Ramos (cell line): ENCODE measurements around the gene PPP1R9B.

ENCODE experiments used
- in situ Hi-C: fragments of 300-500 bp; cut with MboI; formaldehyde crosslinking; loops from one replicate; pipeline ENCODE4 v1.14.3; 2022; ENCODE audit warnings: low sequenced_read_pairs; ENCODE audit not compliant: unreplicated experiment

The PPP1R9B gene

DNA sequence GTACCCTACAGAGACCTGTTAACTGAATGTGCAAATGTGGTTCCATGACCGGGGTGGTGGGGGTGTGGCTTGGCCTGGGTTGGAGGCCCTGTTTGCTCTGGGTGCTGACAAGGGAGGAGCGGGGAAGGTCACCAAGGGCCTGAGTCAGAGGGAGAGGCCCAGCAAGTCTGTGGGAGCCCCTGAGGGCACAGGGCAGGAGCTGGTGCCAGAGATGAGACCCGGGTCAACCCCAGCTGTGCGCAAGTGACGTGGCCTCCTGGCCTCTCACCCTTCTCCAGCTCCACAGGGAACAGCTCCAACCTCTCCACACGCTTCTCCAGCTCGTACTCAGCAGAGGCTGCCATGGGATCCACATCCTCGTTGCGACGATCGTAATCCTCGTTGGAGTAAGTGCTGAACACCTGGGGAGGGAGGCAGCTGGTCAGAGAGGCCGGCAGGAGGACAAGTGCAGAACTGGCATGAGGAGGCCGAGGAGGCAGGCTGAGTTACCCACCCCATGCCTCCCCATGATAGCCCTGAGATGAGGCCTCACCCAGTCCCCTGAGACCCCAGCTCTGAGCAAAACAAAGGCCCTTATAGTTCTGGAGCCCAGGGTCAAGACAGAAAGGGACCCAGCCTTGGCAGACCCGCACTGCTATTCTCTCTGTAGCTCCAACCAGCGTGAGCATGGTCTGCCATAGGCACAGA is 5.5 kb downstream of the PPP1R9B start:
- in situ Hi-C loops = no loop called here

- in situ Hi-C loops = no loop called here
Measured at GRCh38 chr17:50144355-50144754, 6.1 kb downstream of the PPP1R9B start.

DNA sequence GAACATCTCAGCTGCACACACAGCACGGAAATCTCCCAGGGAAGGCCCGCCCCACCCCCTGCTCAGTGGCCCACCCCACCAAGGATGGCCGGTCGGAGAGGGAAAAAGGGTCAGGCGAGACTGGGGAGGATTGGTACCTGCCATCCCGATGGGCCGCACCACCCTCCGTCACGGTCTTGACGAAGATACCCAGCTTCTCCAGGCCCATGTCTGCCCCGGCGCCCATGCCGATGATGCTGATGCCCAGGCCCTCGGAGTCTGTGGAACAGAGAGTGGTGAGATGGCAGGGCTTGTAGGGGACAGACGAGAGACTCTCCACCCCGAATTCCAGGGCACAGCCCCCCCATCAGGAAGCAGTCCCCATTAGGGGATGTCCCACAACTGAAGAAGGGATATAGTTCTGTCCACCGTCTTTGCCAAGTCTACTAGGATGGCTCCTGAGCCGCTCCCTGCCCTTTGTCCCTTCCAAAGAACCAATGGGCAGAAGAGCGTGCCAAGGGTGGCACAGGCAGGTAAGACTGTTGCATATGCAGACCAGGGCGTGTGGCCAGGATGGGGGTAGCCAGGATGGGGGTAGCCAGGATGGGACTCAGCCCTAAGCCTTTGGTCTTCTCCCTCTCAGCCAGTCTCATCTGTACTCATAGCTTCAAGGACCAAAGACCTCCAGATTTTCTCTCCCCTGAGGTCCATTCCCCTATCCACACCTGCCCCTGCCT is 6.9 kb downstream of the PPP1R9B start:
- in situ Hi-C loops = no loop called here

GRCh38 chr17:50141745-50142110 is 8.7 kb downstream of the PPP1R9B start:
- in situ Hi-C loops = no loop called here

DNA sequence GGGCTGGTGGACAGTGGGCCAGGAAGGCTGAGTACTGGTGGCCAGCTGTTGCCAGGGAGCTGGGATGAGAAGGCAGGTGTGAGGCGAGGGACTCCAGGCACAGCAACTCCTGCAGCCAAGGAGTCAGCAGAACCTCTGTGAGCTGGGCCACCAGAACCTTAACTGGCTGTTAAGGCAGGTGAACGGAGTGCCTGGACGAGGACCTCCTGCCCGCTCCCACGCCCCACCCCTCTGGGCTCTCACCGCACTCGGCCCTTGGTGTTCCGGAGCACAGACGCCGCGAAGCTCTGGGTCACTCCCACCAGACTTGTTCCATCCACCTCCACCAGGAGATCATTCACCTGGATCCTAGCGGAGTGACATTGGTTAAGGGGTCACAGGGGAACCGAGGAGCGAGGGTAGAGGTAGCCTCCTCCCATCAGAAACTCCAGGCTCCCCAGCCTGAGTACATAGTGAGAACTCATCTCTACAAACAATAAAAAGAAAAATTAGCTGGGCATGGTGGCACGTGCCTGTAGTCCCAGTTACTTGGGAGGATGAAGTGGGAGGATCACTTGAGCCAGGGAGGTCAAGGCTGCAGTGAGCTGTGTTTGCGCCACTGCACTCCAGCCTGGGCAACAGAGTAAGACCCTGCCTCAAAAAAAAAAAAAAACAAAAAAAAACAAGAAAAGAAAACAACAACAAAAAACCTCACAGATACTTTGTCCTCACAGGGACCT is 9.3 kb downstream of the PPP1R9B start:
- in situ Hi-C loops = no loop called here

DNA sequence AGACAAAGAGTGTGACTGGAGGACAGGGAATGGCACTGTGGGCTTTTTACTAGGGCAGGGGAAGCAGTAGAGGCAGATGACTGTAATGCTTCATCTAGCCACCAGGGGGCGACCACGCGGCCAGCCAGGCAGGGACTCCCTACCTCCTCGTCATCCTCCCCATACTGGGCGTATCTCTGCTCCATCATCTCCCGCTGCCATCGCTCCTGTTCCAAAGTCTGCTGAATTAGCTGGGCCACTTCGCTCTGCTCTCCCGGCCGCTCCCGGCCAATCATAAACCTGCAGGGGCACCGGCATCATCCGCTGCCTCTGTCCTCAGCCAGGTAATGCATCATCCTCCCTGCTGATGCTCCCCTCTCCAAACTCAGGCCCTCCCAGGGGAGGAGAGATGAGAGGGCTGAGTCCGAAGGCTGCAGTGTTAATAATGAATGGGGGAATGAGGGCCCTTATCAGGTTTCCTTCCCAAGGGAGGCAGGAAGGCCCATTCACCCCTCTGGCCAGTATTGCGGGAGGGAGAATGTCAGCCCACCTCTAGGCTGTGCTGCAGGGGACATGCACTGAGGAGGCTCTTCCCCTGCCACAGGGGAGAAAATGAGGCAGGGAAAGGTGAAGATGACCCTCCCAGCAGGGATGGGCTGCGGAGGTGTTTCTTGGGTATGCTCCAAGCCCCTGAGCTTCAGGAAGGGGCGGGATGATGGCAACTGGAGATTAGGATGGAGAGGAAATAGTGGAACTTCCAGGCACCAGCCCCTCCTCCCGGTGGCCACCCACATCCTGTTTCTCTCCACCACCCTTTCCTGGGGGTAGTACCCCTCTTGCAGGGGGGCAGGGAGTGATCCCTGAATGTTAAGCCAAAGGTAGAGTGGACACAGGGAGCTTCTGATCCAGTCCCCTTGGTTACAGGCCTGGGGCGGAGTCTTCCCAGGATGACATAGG is 10.3 kb downstream of the PPP1R9B start:
- in situ Hi-C loops = no loop called here

GRCh38 chr17:50139185-50139783 is 11.2 kb downstream of the PPP1R9B start:
- in situ Hi-C loops = no loop called here

GRCh38 chr17:50137042-50137441 is 13.4 kb downstream of the PPP1R9B start:
- in situ Hi-C loops = no loop called here

GRCh38 chr17:50136096-50136687 is 14.3 kb downstream of the PPP1R9B start:
- in situ Hi-C loops = no loop called here

DNA sequence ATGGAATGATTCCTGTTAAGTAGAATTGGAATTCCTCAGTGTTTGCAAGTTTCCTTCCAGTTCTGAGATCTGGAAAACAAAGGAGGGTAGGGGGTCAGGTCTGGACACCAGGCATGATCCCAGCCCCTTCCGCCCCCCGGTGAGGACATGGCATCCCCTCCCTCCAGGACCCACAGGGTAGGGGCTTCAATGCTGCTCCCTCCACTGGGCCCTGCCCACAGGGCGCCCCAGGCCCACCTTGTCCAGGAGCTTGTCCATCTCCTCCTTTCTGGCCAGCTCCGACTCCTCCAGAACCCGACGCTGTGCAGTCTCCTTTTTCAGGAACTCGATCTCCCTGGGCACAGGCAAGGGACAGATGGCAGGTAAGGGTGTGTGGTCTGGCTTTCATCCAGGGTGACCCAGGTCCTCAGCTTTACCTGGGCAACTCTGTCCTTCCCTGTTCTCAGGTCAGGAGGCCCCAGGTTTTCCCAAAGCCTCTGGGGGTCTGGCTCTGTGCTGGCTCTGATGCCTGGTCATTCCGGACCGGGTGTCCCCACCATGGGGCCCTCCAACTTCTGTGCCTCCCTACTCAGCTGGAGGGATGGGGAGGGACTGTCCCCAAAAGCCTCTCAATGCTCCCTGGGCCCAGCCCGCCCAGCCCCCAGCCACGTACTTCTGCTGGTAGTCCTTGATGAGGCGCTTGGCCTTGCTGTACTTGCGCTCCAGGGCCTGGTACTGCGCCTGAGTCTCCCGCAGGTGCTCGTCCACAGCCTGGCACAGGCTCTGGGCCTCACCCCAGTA is 15.0 kb downstream of the PPP1R9B start:
- in situ Hi-C loops = no loop called here

DNA sequence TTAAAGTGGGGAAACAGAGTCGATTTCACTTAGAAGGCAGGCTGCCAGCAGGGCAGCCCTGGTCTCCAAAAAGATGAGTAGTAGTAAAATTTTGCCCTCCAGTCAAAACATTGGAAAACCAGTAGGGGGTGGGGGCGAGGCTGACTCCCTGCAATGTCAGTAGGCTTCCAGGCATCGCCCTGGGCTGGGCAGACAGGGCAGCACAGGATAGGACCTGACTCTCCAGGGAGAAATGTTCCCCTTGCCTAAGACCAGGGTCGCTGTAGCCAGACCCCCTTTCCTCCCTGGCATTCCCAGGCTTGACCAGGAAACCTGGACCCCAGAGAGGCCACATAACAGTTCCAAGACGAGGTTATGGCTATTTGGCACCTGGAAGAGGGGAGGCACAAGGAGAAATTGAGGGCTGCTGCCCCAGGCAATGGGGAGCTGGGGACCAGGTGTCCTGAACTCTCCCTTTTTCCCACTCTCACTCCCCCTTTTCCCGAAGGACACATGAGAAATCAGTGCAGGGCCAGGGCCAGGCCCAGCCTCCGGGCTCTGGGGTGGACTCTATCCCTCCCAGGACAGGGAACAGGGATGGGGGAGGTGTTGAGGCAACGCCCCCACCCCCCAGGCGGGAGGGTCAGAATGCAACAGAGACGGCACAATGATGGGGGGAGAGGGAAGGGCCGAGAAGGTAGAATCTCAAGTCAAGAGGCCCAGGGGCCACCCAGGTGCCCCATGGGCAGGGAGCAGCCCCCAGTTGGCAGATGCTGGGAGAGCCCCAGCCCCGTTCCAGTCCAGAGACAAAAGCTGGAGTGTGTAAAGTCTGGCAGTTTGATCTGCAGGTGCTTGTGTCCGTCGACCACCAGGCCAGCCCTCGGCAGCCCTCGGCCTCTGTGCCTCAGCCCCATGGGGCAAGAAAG is 16.0 kb downstream of the PPP1R9B start:
- in situ Hi-C loops = no loop called here

DNA sequence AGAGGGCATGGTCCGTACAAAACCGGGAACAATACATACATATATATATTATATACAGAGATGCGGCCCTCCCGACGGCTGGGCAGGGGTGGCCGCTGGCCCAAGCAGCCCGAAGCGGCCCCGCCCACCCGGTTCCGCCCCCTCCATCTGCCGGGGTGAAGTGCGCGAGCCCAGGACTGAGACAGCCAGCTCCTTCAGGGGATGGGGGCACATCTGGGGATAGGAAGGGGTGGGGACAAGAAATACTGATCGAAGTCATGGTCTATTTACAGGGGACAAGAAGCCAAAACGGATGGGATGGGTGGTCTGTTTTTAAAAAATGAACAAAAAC is 16.7 kb downstream of the PPP1R9B start:
- in situ Hi-C loops = no loop called here

GRCh38 chr17:50133028-50133768 is 17.3 kb downstream of the PPP1R9B start:
- in situ Hi-C loops = no loop called here

- in situ Hi-C loops = no loop called here
Measured at GRCh38 chr17:50132104-50132794, 18.2 kb downstream of the PPP1R9B start.

- in situ Hi-C loops = no loop called here
Measured at GRCh38 chr17:50130559-50131305, 19.7 kb downstream of the PPP1R9B start.
